ENCODE results near the gene MIS18BP1. TPM values are rescaled to one million over a fixed set of nuclear protein-coding genes. Genes with fewer than 3 reads are reported as not detected.

The MIS18BP1 gene
- polyA plus RNA-seq, 1 of the 3 experiments (the other 2 are of a cell fraction), result 2.6 TPM

GRCh38 chr14:45181806-45182205 is 71.2 kb downstream of the MIS18BP1 start (continued):
- TF ChIP-seq MXI1 (IDR thresholded peaks at IDR 0.05; ENCODE audit: low read depth, low read length) (no peak), SMC3 (IDR thresholded peaks at IDR 0.05; ENCODE audit: low read depth, low read length) (no peak)

GRCh38 chr14:45181329-45181728 is 71.7 kb downstream of the MIS18BP1 start:
- no peaks in the 10 kb centered on the region for H3K9me3 ChIP-seq
- H3K9me2 ChIP-seq, result no peaks in the 10 kb centered on the region
- CTCF ChIA-PET, result no interaction called here
- H3K79me2 ChIP-seq (ENCODE audit: insufficient read depth), result no peaks in the 10 kb centered on the region
- H3K36me3 ChIP-seq (replicated peaks in 1 of 2; ENCODE audit: control insufficient read depth in 1 of 2, insufficient read depth in 2 of 2, low read length in 1 of 2), result no peaks in the 10 kb centered on the region
- no peaks in the 10 kb centered on the region for H3K4me1 ChIP-seq (ENCODE audit: control insufficient read depth in 1 of 2, insufficient read depth in 2 of 2, low read depth in 1 of 2, low read length in 1 of 2)
- peak overlapping the region in 1 of 2 experiments; percentile 39; a peak in 2 of 4 replicates for H3K27ac ChIP-seq (ENCODE audit: low read depth in 2 of 2, low read length in 1 of 2)
- no peak overlapping the region for H3K4me3 ChIP-seq (ENCODE audit: low read depth in 2 of 2, low read length in 1 of 2)
- TF ChIP-seq PBX3 (IDR thresholded peaks at IDR 0.05), result no peak
- TF ChIP-seq RFX5 (IDR thresholded peaks at IDR 0.05; ENCODE audit: low read length), result no peak
- TF ChIP-seq MAX (IDR thresholded peaks at IDR 0.05; ENCODE audit: low read depth), result no peak
- TF ChIP-seq USF1 (IDR thresholded peaks at IDR 0.05; ENCODE audit: borderline replicate concordance, low read depth), result no peak
- no peak for TF ChIP-seq USF2 (IDR thresholded peaks at IDR 0.05; ENCODE audit: borderline replicate concordance, low read depth, low read length)
- no peak for TF ChIP-seq JUND (IDR thresholded peaks at IDR 0.05)
- no peak overlapping the region for H2AFZ ChIP-seq (ENCODE audit: low read depth)
- no peak for DNase-seq
- H4K20me1 ChIP-seq (ENCODE audit: insufficient read depth), result no peaks in the 10 kb centered on the region
- no peaks in the 10 kb centered on the region for H3F3A ChIP-seq (replicated peaks; ENCODE audit: insufficient read depth)
- POLR2A ChIA-PET, result no interaction called here
- H3K9ac ChIP-seq, result no peak overlapping the region
- no peaks in the 10 kb centered on the region for H3K27me3 ChIP-seq (ENCODE audit: insufficient read depth)
- peak overlapping the region; percentile 41; the same call in 1 of the 2 replicates for H3K4me2 ChIP-seq
- WGBS (ENCODE audit: low lambda C conversion rate), result 62% methylated on average over 5 of the region's 5 CpGs

GRCh38 chr14:45177076-45177475 is 75.9 kb downstream of the MIS18BP1 start:
- Histone ChIP-seq H3F3A (replicated peaks; ENCODE audit: insufficient read depth) (no peaks in the 10 kb centered on the region), H3K9me3 (no peaks in the 10 kb centered on the region), H3K27me3 (ENCODE audit: insufficient read depth) (no peaks in the 10 kb centered on the region), H3K27ac (ENCODE audit: low read depth in 2 of 2, low read length in 1 of 2) (peak overlapping the region in 1 of 2 experiments; percentile 35; a peak in 2 of 4 replicates), H3K4me3 (ENCODE audit: low read depth in 2 of 2, low read length in 1 of 2) (no peak overlapping the region), H3K36me3 (replicated peaks in 1 of 2; ENCODE audit: control insufficient read depth in 1 of 2, insufficient read depth in 2 of 2, low read length in 1 of 2) (no peaks in the 10 kb centered on the region), H3K9ac (no peak overlapping the region), H3K4me2 (no peak overlapping the region), H4K20me1 (ENCODE audit: insufficient read depth) (no peaks in the 10 kb centered on the region), H2AFZ (ENCODE audit: low read depth) (no peak overlapping the region), H3K4me1 (ENCODE audit: control insufficient read depth in 1 of 2, insufficient read depth in 2 of 2, low read depth in 1 of 2, low read length in 1 of 2) (no peaks in the 10 kb centered on the region), H3K79me2 (ENCODE audit: insufficient read depth) (no peaks in the 10 kb centered on the region), H3K9me2 (no peaks in the 10 kb centered on the region)
- no peak for TF ChIP-seq MEF2A (IDR thresholded peaks at IDR 0.05; ENCODE audit: borderline replicate concordance, low read depth)
- peak; percentile 51; the same call in 1 of the 2 replicates for TF ChIP-seq PBX3 (IDR thresholded peaks at IDR 0.05)
- TF ChIP-seq TEAD4 (IDR thresholded peaks at IDR 0.05; ENCODE audit: borderline replicate concordance, insufficient read depth), result no peak
- TF ChIP-seq ZBTB33 (IDR thresholded peaks at IDR 0.05; ENCODE audit: borderline replicate concordance, low read depth), result no peak
- TF ChIP-seq RCOR1 (IDR thresholded peaks at IDR 0.05; ENCODE audit: low read length), result no peak
- no peak for TF ChIP-seq CHD2 (IDR thresholded peaks at IDR 0.05; ENCODE audit: low read length, partially characterized antibody)
- TF ChIP-seq RFX5 (IDR thresholded peaks at IDR 0.05; ENCODE audit: low read length), result no peak
- TF ChIP-seq JUND (IDR thresholded peaks at IDR 0.05), result 0 out of 2 replicates have a peak, but pooled peaks have one; percentile 9
- TF ChIP-seq GATA2 (CRISPR knock-in tag; IDR thresholded peaks at IDR 0.05), result no peak
- TF ChIP-seq FOXJ3 (CRISPR knock-in tag; IDR thresholded peaks at IDR 0.05), result no peak
- peak; percentile 18; the same call in 1 of the 2 replicates for TF ChIP-seq TCF12 (IDR thresholded peaks at IDR 0.05)
- peak; percentile 16; the same call in 1 of the 2 replicates for TF ChIP-seq NFIC (IDR thresholded peaks at IDR 0.05; ENCODE audit: borderline replicate concordance)
- TF ChIP-seq GABPA (IDR thresholded peaks at IDR 0.05; ENCODE audit: low read depth), result no peak
- TF ChIP-seq RXRA (IDR thresholded peaks at IDR 0.05; ENCODE audit: borderline replicate concordance, low read depth), result peak; percentile 15; the same call in 1 of the 2 replicates
- TF ChIP-seq EP300 (IDR thresholded peaks at IDR 0.05; ENCODE audit: borderline replicate concordance in 1 of 2, low read depth in 1 of 2, low read length in 1 of 2), result no peak
- TF ChIP-seq SMC3 (IDR thresholded peaks at IDR 0.05; ENCODE audit: low read depth, low read length), result no peak
- DNase-seq, result no peak
- CTCF ChIA-PET, result no interaction called here
- POLR2A ChIA-PET, result no interaction called here
- 33% methylated on average over 5 of the region's 5 CpGs for WGBS (ENCODE audit: low lambda C conversion rate)

All from SK-N-SH (cell line).